Measurements from ENCODE around the gene KCNJ14. TPM values are rescaled to one million over a fixed set of nuclear protein-coding genes. Genes with fewer than 3 reads are reported as not detected.

The KCNJ14 gene
- total RNA-seq, 1 experiment from 2014 or later: 1.4 TPM

DNA sequence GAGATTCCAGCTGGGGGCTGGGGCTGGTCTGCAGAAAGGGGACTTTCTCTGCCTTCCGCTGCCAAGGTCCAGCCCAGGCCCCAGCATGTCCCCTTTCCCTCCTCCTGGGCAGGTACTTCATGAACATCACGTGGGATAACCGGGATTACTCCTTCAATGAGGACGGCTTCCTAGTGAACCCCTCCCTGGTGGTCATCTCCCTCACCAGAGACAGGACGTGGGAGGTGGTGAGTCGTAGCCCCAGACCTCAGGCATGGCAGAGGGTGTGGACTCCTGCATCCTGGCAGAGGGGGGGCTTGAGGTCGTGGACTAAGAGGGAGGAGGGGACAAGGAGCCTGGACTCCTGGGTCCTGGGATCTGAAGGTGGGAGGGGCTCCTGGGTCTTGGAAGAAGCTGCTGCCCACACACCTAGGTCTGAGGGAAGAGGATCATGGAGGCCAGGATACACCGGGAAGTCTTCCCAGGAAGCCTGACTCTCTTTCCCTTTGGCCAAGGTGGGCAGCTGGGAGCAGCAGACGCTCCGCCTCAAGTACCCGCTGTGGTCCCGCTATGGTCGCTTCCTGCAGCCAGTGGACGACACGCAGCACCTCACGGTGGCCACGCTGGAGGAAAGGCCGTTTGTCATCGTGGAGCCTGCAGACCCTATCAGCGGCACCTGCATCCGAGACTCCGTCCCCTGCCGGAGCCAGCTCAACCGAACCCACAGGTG lies 41.3 kb upstream of the KCNJ14 start:
- H3K9ac ChIP-seq (ENCODE audit: low read length): no peak overlapping the region

DNA sequence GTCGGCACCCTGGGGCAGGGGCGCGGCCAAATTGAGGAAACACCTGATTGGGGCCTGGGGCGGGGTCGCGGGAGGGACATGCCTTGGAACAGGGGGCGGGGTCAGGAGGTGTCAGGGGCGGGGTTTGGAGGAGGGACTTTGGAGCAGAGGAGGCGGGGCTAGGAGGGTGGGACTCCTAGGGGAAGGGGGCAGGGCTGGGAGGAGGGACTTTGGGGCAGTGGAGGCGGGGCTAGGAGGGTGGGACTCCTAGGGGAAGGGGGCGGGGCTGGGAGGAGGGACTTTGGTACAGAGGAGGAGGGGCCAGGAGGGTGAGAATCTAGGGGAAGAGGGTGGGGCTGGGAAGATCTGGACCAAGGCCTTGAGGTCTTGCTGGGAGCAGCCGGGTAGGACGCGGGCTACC lies 40.0 kb upstream of the KCNJ14 start:
- CTCF ChIA-PET: no interaction called here
- Histone ChIP-seq H3K4me3 (ENCODE audit: low read length) (no peak overlapping the region), H3K27ac (ENCODE audit: low read length) (no peak overlapping the region), H4K20me1 (ENCODE audit: low read length) (no peaks in the 10 kb centered on the region), H3K4me2 (ENCODE audit: low read length) (no peak overlapping the region), H3K9me2 (replicated peaks; ENCODE audit: low read length) (no peaks in the 10 kb centered on the region), H3K36me3 (ENCODE audit: low read depth, low read length) (no peaks in the 10 kb centered on the region), H3K27me3 (ENCODE audit: low read length) (no peaks in the 10 kb centered on the region), H3K9ac (ENCODE audit: low read length) (no peak overlapping the region), H3K9me3 (ENCODE audit: low read length) (no peaks in the 10 kb centered on the region), H3K4me1 (ENCODE audit: insufficient read depth, low read length) (peaks cover 2% of the 10 kb centered on the region; the same call in 1 of the 2 replicates), H3F3A (ENCODE audit: low read length, unreplicated experiment) (no peaks in the 10 kb centered on the region), H3K79me2 (ENCODE audit: low read length) (no peaks in the 10 kb centered on the region), H2AFZ (ENCODE audit: low read length) (no peak overlapping the region)
- BruUV-seq (replicated peaks): no TSS peak
- POLR2A ChIA-PET (ENCODE audit: unreplicated experiment): no interaction called here
- intact Hi-C loops (cut with micrococcal nuclease): no loop called here
- TF ChIP-seq EZH2phosphoT487 (IDR thresholded peaks at IDR 0.05; ENCODE audit: borderline replicate concordance, low read length) (no peak), EZH2 (IDR thresholded peaks at IDR 0.05; ENCODE audit: low read length, unreplicated experiment) (no peak)
- TF ChIP-seq, protein P1, sequence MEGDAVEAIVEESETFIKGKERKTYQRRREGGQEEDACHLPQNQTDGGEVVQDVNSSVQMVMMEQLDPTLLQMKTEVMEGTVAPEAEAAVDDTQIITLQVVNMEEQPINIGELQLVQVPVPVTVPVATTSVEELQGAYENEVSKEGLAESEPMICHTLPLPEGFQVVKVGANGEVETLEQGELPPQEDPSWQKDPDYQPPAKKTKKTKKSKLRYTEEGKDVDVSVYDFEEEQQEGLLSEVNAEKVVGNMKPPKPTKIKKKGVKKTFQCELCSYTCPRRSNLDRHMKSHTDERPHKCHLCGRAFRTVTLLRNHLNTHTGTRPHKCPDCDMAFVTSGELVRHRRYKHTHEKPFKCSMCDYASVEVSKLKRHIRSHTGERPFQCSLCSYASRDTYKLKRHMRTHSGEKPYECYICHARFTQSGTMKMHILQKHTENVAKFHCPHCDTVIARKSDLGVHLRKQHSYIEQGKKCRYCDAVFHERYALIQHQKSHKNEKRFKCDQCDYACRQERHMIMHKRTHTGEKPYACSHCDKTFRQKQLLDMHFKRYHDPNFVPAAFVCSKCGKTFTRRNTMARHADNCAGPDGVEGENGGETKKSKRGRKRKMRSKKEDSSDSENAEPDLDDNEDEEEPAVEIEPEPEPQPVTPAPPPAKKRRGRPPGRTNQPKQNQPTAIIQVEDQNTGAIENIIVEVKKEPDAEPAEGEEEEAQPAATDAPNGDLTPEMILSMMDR (conservative IDR thresholded peaks at IDR 0.05; ENCODE audit: low read depth, low read length): no peak
- DNase-seq (peak; percentile 64), ATAC-seq (peak; percentile 27; the same call in 1 of the 2 replicates)

More for the DNA sequence above, 41.3 kb upstream of the KCNJ14 start:
- Histone ChIP-seq H3K9me2 (replicated peaks; ENCODE audit: low read length) (no peaks in the 10 kb centered on the region), H3K27me3 (ENCODE audit: low read length) (no peaks in the 10 kb centered on the region), H3K4me1 (ENCODE audit: insufficient read depth, low read length) (peaks cover 2% of the 10 kb centered on the region; the same call in 1 of the 2 replicates), H3K4me2 (ENCODE audit: low read length) (no peak overlapping the region), H3F3A (ENCODE audit: low read length, unreplicated experiment) (no peaks in the 10 kb centered on the region), H3K36me3 (ENCODE audit: low read depth, low read length) (no peaks in the 10 kb centered on the region), H3K9me3 (ENCODE audit: low read length) (no peaks in the 10 kb centered on the region), H3K79me2 (ENCODE audit: low read length) (no peaks in the 10 kb centered on the region), H4K20me1 (ENCODE audit: low read length) (no peaks in the 10 kb centered on the region), H2AFZ (ENCODE audit: low read length) (no peak overlapping the region), H3K27ac (ENCODE audit: low read length) (no peak overlapping the region), H3K4me3 (ENCODE audit: low read length) (no peak overlapping the region)
- peak; percentile 54 for DNase-seq
- no TSS peak for BruUV-seq (replicated peaks)
- peak; percentile 71 for ATAC-seq
- intact Hi-C loops (cut with micrococcal nuclease): no loop called here
- no peak for TF ChIP-seq EZH2 (IDR thresholded peaks at IDR 0.05; ENCODE audit: low read length, unreplicated experiment)
- no peak for TF ChIP-seq EZH2phosphoT487 (IDR thresholded peaks at IDR 0.05; ENCODE audit: borderline replicate concordance, low read length)
- TF ChIP-seq, protein P1 (conservative IDR thresholded peaks at IDR 0.05; ENCODE audit: low read depth, low read length): no peak
- ChIA-PET POLR2A (ENCODE audit: unreplicated experiment) (no interaction called here), CTCF (no interaction called here)

DNA sequence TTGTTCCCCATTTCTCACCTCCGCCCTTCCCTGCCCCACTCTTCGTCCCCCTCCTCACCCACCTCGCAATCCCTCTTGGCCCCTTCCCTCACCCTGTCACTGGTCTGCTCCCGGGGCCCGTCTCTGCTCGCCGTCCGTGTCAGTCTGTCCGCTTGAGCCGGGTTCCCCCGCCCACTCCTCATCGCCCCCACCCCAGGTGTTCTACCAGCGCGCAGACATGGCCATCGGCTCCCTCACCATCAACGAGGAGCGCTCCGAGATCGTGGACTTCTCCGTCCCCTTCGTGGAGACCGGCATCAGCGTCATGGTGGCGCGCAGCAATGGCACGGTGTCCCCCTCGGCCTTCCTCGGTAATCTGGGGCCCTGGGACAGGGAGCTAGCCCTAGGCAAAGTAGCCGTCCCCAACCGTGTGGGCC lies 39.6 kb upstream of the KCNJ14 start:
- Histone ChIP-seq H3K27ac (ENCODE audit: low read length) (no peak overlapping the region), H2AFZ (ENCODE audit: low read length) (no peak overlapping the region), H3K36me3 (ENCODE audit: low read depth, low read length) (no peaks in the 10 kb centered on the region), H3K27me3 (ENCODE audit: low read length) (no peaks in the 10 kb centered on the region), H3K9me2 (replicated peaks; ENCODE audit: low read length) (no peaks in the 10 kb centered on the region), H3K4me1 (ENCODE audit: insufficient read depth, low read length) (peaks cover 2% of the 10 kb centered on the region; the same call in 1 of the 2 replicates), H3K9ac (ENCODE audit: low read length) (no peak overlapping the region), H3F3A (ENCODE audit: low read length, unreplicated experiment) (no peaks in the 10 kb centered on the region), H4K20me1 (ENCODE audit: low read length) (no peaks in the 10 kb centered on the region), H3K79me2 (ENCODE audit: low read length) (no peaks in the 10 kb centered on the region), H3K4me2 (ENCODE audit: low read length) (no peak overlapping the region), H3K4me3 (ENCODE audit: low read length) (no peak overlapping the region), H3K9me3 (ENCODE audit: low read length) (no peaks in the 10 kb centered on the region)
- intact Hi-C loops (cut with micrococcal nuclease): no loop called here
- DNase-seq (no peak), ATAC-seq (no peak)
- CTCF ChIA-PET: no interaction called here
- POLR2A ChIA-PET (ENCODE audit: unreplicated experiment): no interaction called here
- TF ChIP-seq EZH2phosphoT487 (IDR thresholded peaks at IDR 0.05; ENCODE audit: borderline replicate concordance, low read length): no peak
- TF ChIP-seq, protein P1 (conservative IDR thresholded peaks at IDR 0.05; ENCODE audit: low read depth, low read length): no peak
- no peak for TF ChIP-seq EZH2 (IDR thresholded peaks at IDR 0.05; ENCODE audit: low read length, unreplicated experiment)
- BruUV-seq (replicated peaks): no TSS peak

Measured in PC-3 (cell line).